GM23338 (cell line): ENCODE results near the gene PPFIA1. TPM values are rescaled to one million over a fixed set of nuclear protein-coding genes. Genes with fewer than 3 reads are reported as not detected.
A peak's percentile ranks its signal among the peaks of the same experiment; 100 is the strongest.

Experiments
- ATAC-seq: fragments of 200-7000 bp; cut with Tn5 transposase; 3 replicates; pipeline ENCODE4 v1.9.1; 2020
- DNase-seq: peaks from one replicate; pipeline ENCODE4 v3.0.0-alpha.2; 2015; ENCODE audit warnings: low spot score
- H2AFZ ChIP-seq: fragments of 200-600 bp; sonication (generic); 2 replicates; pipeline ENCODE4 v1.8.0; 2016; ENCODE audit warnings: antibody characterized with exemption, mild to moderate bottlenecking, moderate library complexity
- H3F3A ChIP-seq: fragments of 200-600 bp; sonication (generic); replicated peaks from 2 replicates; pipeline ENCODE4 v1.8.0; 2017; ENCODE audit warnings: antibody characterized with exemption, mixed run types, low read depth
- H3K27ac ChIP-seq: fragments of 200-600 bp; sonication (generic); 2 replicates; pipeline ENCODE4 v1.6.1; 2016; ENCODE audit warnings: low read depth
- H3K27me3 ChIP-seq: fragments of 200-600 bp; sonication (generic); 2 replicates; pipeline ENCODE4 v1.8.0; 2016; ENCODE audit warnings: mild to moderate bottlenecking, mixed run types, moderate library complexity; ENCODE audit not compliant: insufficient read depth
- H3K36me3 ChIP-seq: fragments of 200-600 bp; sonication (generic); 2 replicates; pipeline ENCODE4 v1.8.0; 2016; ENCODE audit warnings: mild to moderate bottlenecking; ENCODE audit not compliant: insufficient read depth
- H3K4me1 ChIP-seq: fragments of 200-600 bp; sonication (generic); 2 replicates; pipeline ENCODE4 v1.8.0; 2016; ENCODE audit warnings: mild to moderate bottlenecking, moderate library complexity; ENCODE audit not compliant: insufficient read depth
- H3K4me2 ChIP-seq: fragments of 200-600 bp; sonication (generic); 2 replicates; pipeline ENCODE4 v1.7.1; 2017; ENCODE audit warnings: mixed run types
- H3K4me3 ChIP-seq: fragments of 200-600 bp; sonication (generic); 2 replicates; pipeline ENCODE4 v1.6.1; 2016; ENCODE audit warnings: mixed run types
- H3K79me2 ChIP-seq: fragments of 200-600 bp; sonication (generic); replicated peaks from 2 replicates; pipeline ENCODE4 v1.8.0; 2017; ENCODE audit warnings: mild to moderate bottlenecking; ENCODE audit not compliant: insufficient read depth
- H3K9me2 ChIP-seq: fragments of 200-600 bp; sonication (generic); 2 replicates; pipeline ENCODE4 v1.8.0; 2017; ENCODE audit not compliant: insufficient read depth
- H4K20me1 ChIP-seq: fragments of 200-600 bp; sonication (generic); replicated peaks from 2 replicates; pipeline ENCODE4 v1.8.0; 2017; ENCODE audit warnings: mild to moderate bottlenecking; ENCODE audit not compliant: insufficient read depth
- H3K27ac Mint-ChIP-seq: 2 replicates; pipeline ENCODE4 v1.8.0; 2020; ENCODE audit warnings: inconsistent platforms, mild to moderate bottlenecking, moderate library complexity, mixed read lengths
- H3K27me3 Mint-ChIP-seq: 3 replicates; pipeline ENCODE4 v1.8.0; 2022; ENCODE audit warnings: low read depth, mild to moderate bottlenecking, moderate library complexity, mixed read lengths, inconsistent platforms; ENCODE audit not compliant: insufficient read depth, poor library complexity
- H3K36me3 Mint-ChIP-seq: 3 replicates; pipeline ENCODE4 v1.8.0; 2021; ENCODE audit warnings: low read depth, mild to moderate bottlenecking, inconsistent platforms, moderate library complexity, mixed read lengths
- H3K4me1 Mint-ChIP-seq: 3 replicates; pipeline ENCODE4 v1.8.0; 2020; ENCODE audit warnings: mild to moderate bottlenecking, inconsistent platforms, mixed read lengths
- H3K4me3 Mint-ChIP-seq: 3 replicates; pipeline ENCODE4 v1.8.0; 2021; ENCODE audit warnings: moderate library complexity, mild to moderate bottlenecking, inconsistent platforms, mixed read lengths
- H3K9me3 Mint-ChIP-seq: 3 replicates; pipeline ENCODE4 v1.8.0; 2020; ENCODE audit warnings: moderate library complexity, mild to moderate bottlenecking, inconsistent platforms, mixed read lengths
- CREB1 ChIP-seq: fragments of 250-450 bp; sonication (Bioruptor Pico); IDR thresholded peaks from 2 replicates; pipeline ENCODE4 v1.5.0; 2020; ENCODE audit warnings: low read depth, mild to moderate bottlenecking, moderate library complexity
- CTCF ChIP-seq, 2 experiments: fragments of 200-600 bp in 1 of 2; sonication (generic) in 1 of 2; conservative IDR thresholded peaks; 2 replicates each; pipeline versions ENCODE4 v1.5.1 to v1.6.1; 2016 to 2017; ENCODE audit warnings: antibody characterized with exemption in 2 of 2, low read depth in 2 of 2, mild to moderate bottlenecking in 2 of 2, moderate library complexity in 1 of 2
- ETS1 ChIP-seq: IDR thresholded peaks from 2 replicates; pipeline ENCODE4 v1.6.1; 2016; ENCODE audit warnings: antibody characterized with exemption
- EZH2 ChIP-seq: fragments of 200-600 bp; sonication (generic); IDR thresholded peaks from one replicate; pipeline ENCODE4 v1.8.0; 2017; ENCODE audit warnings: antibody characterized with exemption, mild to moderate bottlenecking, low read depth; ENCODE audit not compliant: unreplicated experiment
- EZH2phosphoT487 ChIP-seq: fragments of 200-600 bp; sonication (generic); IDR thresholded peaks from one replicate; pipeline ENCODE4 v1.8.1; 2018; ENCODE audit warnings: antibody characterized with exemption; ENCODE audit not compliant: unreplicated experiment
- JUNB ChIP-seq: IDR thresholded peaks from one replicate; pipeline ENCODE4 v1.6.1; 2016; ENCODE audit warnings: antibody characterized with exemption; ENCODE audit not compliant: unreplicated experiment
- NANOG ChIP-seq: IDR thresholded peaks from 2 replicates; pipeline ENCODE4 v1.6.1; 2016; ENCODE audit warnings: antibody characterized with exemption, borderline replicate concordance
- POLR2AphosphoS5 ChIP-seq: IDR thresholded peaks from 2 replicates; pipeline ENCODE4 v1.6.1; 2016; ENCODE audit warnings: antibody characterized with exemption, low read depth
- REST ChIP-seq: IDR thresholded peaks from one replicate; pipeline ENCODE4 v1.6.1; 2018; ENCODE audit warnings: antibody characterized with exemption; ENCODE audit not compliant: unreplicated experiment
- STAT1 ChIP-seq: IDR thresholded peaks from one replicate; pipeline ENCODE4 v1.6.1; 2016; ENCODE audit warnings: antibody characterized with exemption; ENCODE audit not compliant: unreplicated experiment
- ZNF114 ChIP-seq: fragments of 250-450 bp; sonication (Bioruptor Pico); IDR thresholded peaks from 2 replicates; pipeline ENCODE4 v1.5.0; 2020; ENCODE audit warnings: mild to moderate bottlenecking, moderate library complexity
- ZNF331 ChIP-seq: fragments of 250-450 bp; sonication (Bioruptor Pico); IDR thresholded peaks from 2 replicates; pipeline ENCODE4 v1.5.0; 2020; ENCODE audit warnings: low read depth, mild to moderate bottlenecking, moderate library complexity
- ZNF462 ChIP-seq: fragments of 250-450 bp; sonication (Bioruptor Pico); IDR thresholded peaks from 2 replicates; pipeline ENCODE4 v1.5.0; 2020; ENCODE audit warnings: mild to moderate bottlenecking, moderate library complexity
- polyA plus RNA-seq: library from polyadenylated mRNA; unstranded; fragments of >200 nt; fragmentation: Nextera tagmentation; extraction: Ambion mirVana; gene quantifications from 2 replicates; pipeline ENCODE4 v1.2.1, GENCODE V29; 2016
- total RNA-seq: library from RNA; depleted of rRNA; stranded (reverse); fragments of >200 nt; shearing (Covaris generic); gene quantifications from 2 replicates; pipeline ENCODE4 v1.2.3, GENCODE V29; 2014

The PPFIA1 gene
- total and polyA plus RNA-seq, 2 experiments from 2014 or later = 41.7 to 62.0 TPM

GRCh38 chr11:70322666-70323065 is 52.2 kb downstream of the PPFIA1 start:
- Histone ChIP-seq H3K27ac (no peak overlapping the region), H3K79me2 (peaks cover 35% of the 10 kb centered on the region), H3K27me3 (no peaks in the 10 kb centered on the region), H2AFZ (no peak overlapping the region), H3K4me1 (0 out of 2 replicates have a peak, but pooled peaks cover 3% of the 10 kb centered on the region), H3F3A (no peaks in the 10 kb centered on the region), H3K36me3 (peaks cover 47% of the 10 kb centered on the region), H3K4me2 (no peak overlapping the region), H3K9me2 (no peaks in the 10 kb centered on the region), H3K4me3 (no peak overlapping the region), H4K20me1 (peaks cover 30% of the 10 kb centered on the region)
- peaks cover 3% of the 10 kb centered on the region for H3K27me3 Mint-ChIP-seq
- peaks cover 44% of the 10 kb centered on the region for H3K36me3 Mint-ChIP-seq
- TF ChIP-seq ZNF114 (CRISPR knock-in tag) = no peak
- no peak for TF ChIP-seq ZNF331 (CRISPR knock-in tag)
- no peak for TF ChIP-seq ZNF462 (CRISPR knock-in tag)
- no peak for TF ChIP-seq STAT1
- no peak for TF ChIP-seq EZH2phosphoT487
- no peak for TF ChIP-seq JUNB
- TF ChIP-seq CTCF (conservative IDR thresholded peaks at IDR 0.05; ENCODE audit: low read depth in 2 of 2) = no peak
- no peak for TF ChIP-seq CREB1
- no peak for TF ChIP-seq POLR2AphosphoS5
- TF ChIP-seq ETS1 = no peak
- no peak for TF ChIP-seq REST
- no peak for TF ChIP-seq EZH2
- TF ChIP-seq NANOG = no peak
- peaks cover 3% of the 10 kb centered on the region; the same call in 2 of the 3 replicates for H3K4me1 Mint-ChIP-seq
- H3K9me3 Mint-ChIP-seq = no peaks in the 10 kb centered on the region
- DNase-seq (peak; percentile 33), ATAC-seq (peak; percentile 68)
- H3K4me3 Mint-ChIP-seq = no peak overlapping the region
- 0 out of 2 replicates have a peak overlapping the region, but pooled peaks have one; percentile 29 for H3K27ac Mint-ChIP-seq
